ENCODE data around the gene PLTP. TPM values are rescaled to one million over a fixed set of nuclear protein-coding genes. Genes with fewer than 3 reads are reported as not detected.
A peak's percentile ranks its signal among the peaks of the same experiment; 100 is the strongest.

Gene PLTP
- total and polyA plus RNA-seq, 2 experiments from 2014 or later = 108 to 160 TPM

GRCh38 chr20:45852326-45852725 lies 59.6 kb downstream of the PLTP start (continued):
- no peak for TF ChIP-seq REST (IDR thresholded peaks at IDR 0.05; ENCODE audit: unreplicated experiment)
- TF ChIP-seq POLR2AphosphoS5 (IDR thresholded peaks at IDR 0.05; ENCODE audit: low read depth) = no peak
- no peak for TF ChIP-seq ZNF331 (CRISPR knock-in tag; IDR thresholded peaks at IDR 0.05; ENCODE audit: low read depth)
- TF ChIP-seq EZH2 (IDR thresholded peaks at IDR 0.05; ENCODE audit: low read depth, unreplicated experiment) = no peak

GRCh38 chr20:45851501-45851900 lies 60.5 kb downstream of the PLTP start:
- DNase-seq (ENCODE audit: low spot score) (no peak), ATAC-seq (no peak)
- H4K20me1 ChIP-seq (replicated peaks; ENCODE audit: insufficient read depth) = no peaks in the 10 kb centered on the region
- Mint-ChIP-seq H3K36me3 (ENCODE audit: low read depth) (peaks cover 32% of the 10 kb centered on the region), H3K4me3 (no peak overlapping the region), H3K9me3 (no peaks in the 10 kb centered on the region), H3K27ac (no peak overlapping the region), H3K4me1 (peaks cover 41% of the 10 kb centered on the region), H3K27me3 (ENCODE audit: insufficient read depth, low read depth, poor library complexity) (peaks cover 12% of the 10 kb centered on the region)
- H3F3A ChIP-seq (replicated peaks; ENCODE audit: low read depth) = no peaks in the 10 kb centered on the region; the same call in 1 of the 2 replicates
- H3K79me2 ChIP-seq (replicated peaks; ENCODE audit: insufficient read depth) = peaks cover 32% of the 10 kb centered on the region
- no peak overlapping the region for H2AFZ ChIP-seq
- no peak overlapping the region for H3K4me3 ChIP-seq
- no peaks in the 10 kb centered on the region for H3K27me3 ChIP-seq (ENCODE audit: insufficient read depth)
- peaks cover 6% of the 10 kb centered on the region; the same call in 1 of the 2 replicates for H3K36me3 ChIP-seq (ENCODE audit: insufficient read depth)
- peak overlapping the region; percentile 75; the same call in 1 of the 2 replicates for H3K27ac ChIP-seq (ENCODE audit: low read depth)
- H3K9me2 ChIP-seq (ENCODE audit: insufficient read depth) = no peaks in the 10 kb centered on the region
- peaks cover 35% of the 10 kb centered on the region for H3K4me1 ChIP-seq (ENCODE audit: insufficient read depth)
- H3K4me2 ChIP-seq = peak overlapping the region; percentile 40; the same call in 1 of the 2 replicates
- no peak for TF ChIP-seq POLR2AphosphoS5 (IDR thresholded peaks at IDR 0.05; ENCODE audit: low read depth)
- no peak for TF ChIP-seq REST (IDR thresholded peaks at IDR 0.05; ENCODE audit: unreplicated experiment)
- TF ChIP-seq ETS1 (IDR thresholded peaks at IDR 0.05) = no peak
- TF ChIP-seq NANOG (IDR thresholded peaks at IDR 0.05; ENCODE audit: borderline replicate concordance) = no peak
- TF ChIP-seq CTCF (conservative IDR thresholded peaks at IDR 0.05; ENCODE audit: low read depth in 2 of 2) = no peak
- no peak for TF ChIP-seq CREB1 (CRISPR knock-in tag; IDR thresholded peaks at IDR 0.05; ENCODE audit: low read depth)
- TF ChIP-seq EZH2 (IDR thresholded peaks at IDR 0.05; ENCODE audit: low read depth, unreplicated experiment) = no peak
- no peak for TF ChIP-seq ZNF114 (CRISPR knock-in tag; IDR thresholded peaks at IDR 0.05)
- TF ChIP-seq EZH2phosphoT487 (IDR thresholded peaks at IDR 0.05; ENCODE audit: unreplicated experiment) = no peak
- no peak for TF ChIP-seq JUNB (IDR thresholded peaks at IDR 0.05; ENCODE audit: unreplicated experiment)
- TF ChIP-seq ZNF331 (CRISPR knock-in tag; IDR thresholded peaks at IDR 0.05; ENCODE audit: low read depth) = no peak
